HEK293T (cell line): ENCODE measurements around the gene LRRK1.

Experiments
- CTCF ChIA-PET: fragments of 350-600 bp; formaldehyde crosslinking; extraction: SDS; loops from one replicate; lab custom pipeline; 2021; ENCODE audit warnings: antibody characterized with exemption, inconsistent platforms; lab: Yijun Ruan, JAX
- POLR2A ChIA-PET: fragments of 350-600 bp; formaldehyde crosslinking; extraction: SDS; loops from one replicate; lab custom pipeline; 2020; ENCODE audit warnings: antibody characterized with exemption, inconsistent platforms; lab: Yijun Ruan, JAX
- DNase-seq: peaks from one replicate; pipeline ENCODE4 v3.0.0; 2012; ENCODE audit warnings: mixed read lengths; ENCODE audit errors: extremely low spot score
- ARNT ChIP-seq: fragments of 450-650 bp; IDR thresholded peaks from 2 replicates; pipeline ENCODE4 v1.6.1; 2017; ENCODE audit warnings: mild to moderate bottlenecking
- BHLHE40 ChIP-seq: fragments of 450-650 bp; IDR thresholded peaks from 2 replicates; pipeline ENCODE4 v1.6.1; 2016; ENCODE audit warnings: mild to moderate bottlenecking, moderate library complexity, borderline replicate concordance
- CTBP1 ChIP-seq: fragments of 450-650 bp; IDR thresholded peaks from 2 replicates; pipeline ENCODE4 v1.6.1; 2016; ENCODE audit warnings: borderline replicate concordance
- ELF4 ChIP-seq: fragments of 450-650 bp; IDR thresholded peaks from 2 replicates; pipeline ENCODE4 v1.6.1; 2017; ENCODE audit warnings: antibody characterized with exemption
- FOXA1 ChIP-seq: fragments of 450-650 bp; IDR thresholded peaks from 2 replicates; pipeline ENCODE4 v1.6.1; 2016; ENCODE audit warnings: mild to moderate bottlenecking
- FOXK2 ChIP-seq: fragments of 450-650 bp; IDR thresholded peaks from 2 replicates; pipeline ENCODE4 v1.6.1; 2016; ENCODE audit warnings: mild to moderate bottlenecking
- FOXM1 ChIP-seq: fragments of 450-650 bp; IDR thresholded peaks from 2 replicates; pipeline ENCODE4 v1.6.1; 2017; ENCODE audit warnings: mild to moderate bottlenecking, borderline replicate concordance
- HDGF ChIP-seq: fragments of 450-650 bp; IDR thresholded peaks from 2 replicates; pipeline ENCODE4 v1.6.1; 2017; ENCODE audit warnings: antibody characterized with exemption, borderline replicate concordance
- L3MBTL2 ChIP-seq: fragments of 450-650 bp; conservative IDR thresholded peaks from 2 replicates; pipeline ENCODE4 v1.6.1; 2016; ENCODE audit warnings: mild to moderate bottlenecking
- LEF1 ChIP-seq: fragments of 450-650 bp; IDR thresholded peaks from 2 replicates; pipeline ENCODE4 v1.6.1; 2017; ENCODE audit warnings: mild to moderate bottlenecking, borderline replicate concordance
- NFRKB ChIP-seq: fragments of 450-650 bp; IDR thresholded peaks from 2 replicates; pipeline ENCODE4 v1.6.1; 2016; ENCODE audit warnings: mild to moderate bottlenecking, moderate library complexity
- PKNOX1 ChIP-seq: fragments of 450-650 bp; IDR thresholded peaks from 2 replicates; pipeline ENCODE4 v1.6.1; 2016
- SP1 ChIP-seq: fragments of 450-650 bp; IDR thresholded peaks from 2 replicates; pipeline ENCODE4 v1.6.1; 2017
- SUZ12 ChIP-seq: fragments of 450-650 bp; IDR thresholded peaks from 2 replicates; pipeline ENCODE4 v1.6.1; 2016; ENCODE audit warnings: mild to moderate bottlenecking
- TARDBP ChIP-seq: fragments of 450-650 bp; IDR thresholded peaks from 2 replicates; pipeline ENCODE4 v1.6.1; 2016
- ZNF384 ChIP-seq: fragments of 450-650 bp; IDR thresholded peaks from 2 replicates; pipeline ENCODE4 v1.6.1; 2016

The LRRK1 gene

GRCh38 chr15:100981086-100981485 lies 61.9 kb downstream of the LRRK1 start:
- TF ChIP-seq SP1 (no peak), FOXK2 (no peak), ZNF384 (no peak), CTBP1 (no peak), NFRKB (no peak), LEF1 (no peak), TARDBP (no peak), FOXA1 (no peak), PKNOX1 (no peak), SUZ12 (no peak), HDGF (no peak), FOXM1 (no peak), ELF4 (no peak), L3MBTL2 (no peak), ARNT (no peak), BHLHE40 (no peak)
- ChIA-PET CTCF (interaction anchor here (1.1 kb wide), 1 partner anchor 28 kb away, joined by 3 read pairs; no protein-coding TSS in a partner anchor), POLR2A (no interaction called here)
- no peak for DNase-seq

- ChIA-PET POLR2A (interaction anchor here (1.3 kb wide), 1 partner anchor 24 kb away, joined by 3 read pairs; no protein-coding TSS in a partner anchor), CTCF (interaction anchor here (1.4 kb wide), 1 partner anchor 41 kb away, joined by 4 read pairs; no protein-coding TSS in a partner anchor)
- DNase-seq = no peak
- no peak for TF ChIP-seq HDGF
- no peak for TF ChIP-seq LEF1
- TF ChIP-seq PKNOX1 = no peak
- no peak for TF ChIP-seq L3MBTL2
- TF ChIP-seq NFRKB = no peak
- no peak for TF ChIP-seq FOXM1
- no peak for TF ChIP-seq TARDBP
- TF ChIP-seq CTBP1 = no peak
- TF ChIP-seq ARNT = no peak
- no peak for TF ChIP-seq BHLHE40
- no peak for TF ChIP-seq FOXA1
- TF ChIP-seq SP1 = no peak
- TF ChIP-seq ZNF384 = no peak
- no peak for TF ChIP-seq SUZ12
- TF ChIP-seq FOXK2 = no peak
- TF ChIP-seq ELF4 = no peak
These were observed 64.1 kb downstream of the LRRK1 start for GRCh38 chr15:100983221-100983620.

- ChIA-PET CTCF (interaction anchor here (1.1 kb wide), 1 partner anchor 22 kb away, joined by 3 read pairs; no protein-coding TSS in a partner anchor), POLR2A (no interaction called here)
- TF ChIP-seq CTBP1 (no peak), BHLHE40 (no peak)
- no peak for DNase-seq
These were observed 66.2 kb downstream of the LRRK1 start for GRCh38 chr15:100985401-100985800.

- CTCF ChIA-PET = interaction anchor here (1.1 kb wide), 1 partner anchor 21 kb away, joined by 3 read pairs; no protein-coding TSS in a partner anchor
- TF ChIP-seq PKNOX1 = no peak
- TF ChIP-seq CTBP1 = no peak
- TF ChIP-seq L3MBTL2 = no peak
- no peak for TF ChIP-seq ZNF384
- no peak for TF ChIP-seq FOXK2
- TF ChIP-seq HDGF = no peak
- POLR2A ChIA-PET = interaction anchor here (0.9 kb wide), 1 partner anchor 21 kb away, joined by 3 read pairs; no protein-coding TSS in a partner anchor
- DNase-seq = no peak
These were observed 67.2 kb downstream of the LRRK1 start for GRCh38 chr15:100986158-100986896.

- CTCF ChIA-PET = no interaction called here
- TF ChIP-seq TARDBP (no peak), LEF1 (no peak), L3MBTL2 (no peak), CTBP1 (no peak), ZNF384 (no peak), ELF4 (no peak)
- DNase-seq = no peak
- POLR2A ChIA-PET = no interaction called here
These were observed 68.0 kb downstream of the LRRK1 start for GRCh38 chr15:100987143-100987542.

GRCh38 chr15:100988297-100988696 lies 69.1 kb downstream of the LRRK1 start:
- no peak for DNase-seq
- TF ChIP-seq SP1 = no peak
- TF ChIP-seq LEF1 = no peak
- TF ChIP-seq L3MBTL2 = no peak
- no peak for TF ChIP-seq TARDBP
- no peak for TF ChIP-seq BHLHE40
- no peak for TF ChIP-seq HDGF
- ChIA-PET CTCF (no interaction called here), POLR2A (interaction anchor here (0.6 kb wide), 1 partner anchor 19 kb away, joined by 3 read pairs; no protein-coding TSS in a partner anchor)
